HEK293 (cell line): ENCODE results near the gene CHERP.

Source experiments
- GLIS1 ChIP-seq: fragments of 450-650 bp; formaldehyde crosslinking; IDR thresholded peaks from 2 replicates; pipeline ENCODE4 v1.5.1; 2016; ENCODE audit warnings: missing biosample characterization, missing genetic modification characterization
- KLF7 ChIP-seq: fragments of 450-650 bp; formaldehyde crosslinking; IDR thresholded peaks from 2 replicates; pipeline ENCODE4 v1.5.1; 2016; ENCODE audit warnings: missing biosample characterization, missing genetic modification characterization, borderline replicate concordance
- MYNN ChIP-seq: fragments of 450-650 bp; formaldehyde crosslinking; IDR thresholded peaks from 2 replicates; pipeline ENCODE4 v1.5.1; 2016; ENCODE audit warnings: missing biosample characterization, missing genetic modification characterization, borderline replicate concordance
- OVOL3 ChIP-seq: fragments of 450-650 bp; formaldehyde crosslinking; IDR thresholded peaks from 2 replicates; pipeline ENCODE4 v1.5.1; 2016; ENCODE audit warnings: missing biosample characterization, missing genetic modification characterization
- PATZ1 ChIP-seq: fragments of 450-650 bp; formaldehyde crosslinking; IDR thresholded peaks from 2 replicates; pipeline ENCODE4 v1.5.1; 2016; ENCODE audit warnings: missing biosample characterization, missing genetic modification characterization
- PRDM4 ChIP-seq: fragments of 450-650 bp; formaldehyde crosslinking; IDR thresholded peaks from 2 replicates; pipeline ENCODE4 v1.5.1; 2017; ENCODE audit warnings: missing biosample characterization, missing genetic modification characterization
- REST ChIP-seq: fragments of 450-650 bp; formaldehyde crosslinking; IDR thresholded peaks from 2 replicates; pipeline ENCODE4 v1.5.1; 2016; ENCODE audit warnings: missing biosample characterization, missing genetic modification characterization
- SCRT1 ChIP-seq: fragments of 450-650 bp; formaldehyde crosslinking; IDR thresholded peaks from 2 replicates; pipeline ENCODE4 v1.5.1; 2016; ENCODE audit warnings: missing biosample characterization, missing genetic modification characterization, borderline replicate concordance
- SCRT2 ChIP-seq: fragments of 450-650 bp; formaldehyde crosslinking; IDR thresholded peaks from 2 replicates; pipeline ENCODE4 v1.5.1; 2016; ENCODE audit warnings: missing biosample characterization, missing genetic modification characterization
- SP3 ChIP-seq: fragments of 450-650 bp; formaldehyde crosslinking; IDR thresholded peaks from 2 replicates; pipeline ENCODE4 v1.5.1; 2016; ENCODE audit warnings: missing biosample characterization, missing genetic modification characterization
- WT1 ChIP-seq: fragments of 450-650 bp; formaldehyde crosslinking; IDR thresholded peaks from 2 replicates; pipeline ENCODE4 v1.5.1; 2016; ENCODE audit warnings: missing biosample characterization, missing genetic modification characterization
- ZBTB20 ChIP-seq: fragments of 450-650 bp; formaldehyde crosslinking; IDR thresholded peaks from 2 replicates; pipeline ENCODE4 v1.5.1; 2016; ENCODE audit warnings: missing biosample characterization, missing genetic modification characterization
- ZBTB26 ChIP-seq: fragments of 450-650 bp; formaldehyde crosslinking; optimal IDR thresholded peaks from 2 replicates; pipeline ENCODE3; 2016; ENCODE audit warnings: missing biosample characterization, mild to moderate bottlenecking, missing genetic modification characterization
- ZBTB44 ChIP-seq: fragments of 450-650 bp; IDR thresholded peaks from 2 replicates; pipeline ENCODE4 v1.5.1; 2018; ENCODE audit warnings: missing biosample characterization, mild to moderate bottlenecking, missing genetic modification characterization
- ZNF114 ChIP-seq: fragments of 450-650 bp; formaldehyde crosslinking; IDR thresholded peaks from 2 replicates; pipeline ENCODE4 v1.5.0; 2017; ENCODE audit warnings: missing biosample characterization, missing genetic modification characterization
- ZNF174 ChIP-seq: fragments of 450-650 bp; formaldehyde crosslinking; IDR thresholded peaks from 2 replicates; pipeline ENCODE4 v1.5.0; 2017; ENCODE audit warnings: missing biosample characterization, mild to moderate bottlenecking, missing genetic modification characterization
- ZNF223 ChIP-seq: fragments of 450-650 bp; formaldehyde crosslinking; IDR thresholded peaks from 2 replicates; pipeline ENCODE4 v1.5.1; 2016; ENCODE audit warnings: missing biosample characterization, missing genetic modification characterization
- ZNF391 ChIP-seq: fragments of 450-650 bp; formaldehyde crosslinking; IDR thresholded peaks from 2 replicates; pipeline ENCODE4 v1.5.1; 2016; ENCODE audit warnings: low read depth, missing biosample characterization, missing genetic modification characterization, borderline replicate concordance
- ZNF561 ChIP-seq: fragments of 450-650 bp; IDR thresholded peaks from 2 replicates; pipeline ENCODE4 v1.5.1; 2018; ENCODE audit warnings: missing biosample characterization, missing genetic modification characterization, borderline replicate concordance
- ZNF571 ChIP-seq: fragments of 450-650 bp; formaldehyde crosslinking; IDR thresholded peaks from 2 replicates; pipeline ENCODE4 v1.5.0; 2017; ENCODE audit warnings: missing biosample characterization, missing genetic modification characterization
- ZNF580 ChIP-seq: fragments of 450-650 bp; formaldehyde crosslinking; IDR thresholded peaks from 2 replicates; pipeline ENCODE4 v1.5.1; 2016; ENCODE audit warnings: missing biosample characterization, missing genetic modification characterization
- ZNF621 ChIP-seq: fragments of 450-650 bp; formaldehyde crosslinking; IDR thresholded peaks from 2 replicates; pipeline ENCODE4 v1.5.1; 2017; ENCODE audit warnings: missing biosample characterization, missing genetic modification characterization
- ZNF664 ChIP-seq: fragments of 450-650 bp; formaldehyde crosslinking; IDR thresholded peaks from 2 replicates; pipeline ENCODE4 v1.5.1; 2016; ENCODE audit warnings: missing biosample characterization, missing genetic modification characterization
- ZNF701 ChIP-seq: fragments of 450-650 bp; formaldehyde crosslinking; IDR thresholded peaks from 2 replicates; pipeline ENCODE4 v1.5.1; 2016; ENCODE audit warnings: missing biosample characterization, missing genetic modification characterization
- ZNF704 ChIP-seq: fragments of 450-650 bp; formaldehyde crosslinking; IDR thresholded peaks from 2 replicates; pipeline ENCODE4 v1.5.1; 2016; ENCODE audit warnings: missing biosample characterization, missing genetic modification characterization
- ZNF768 ChIP-seq: fragments of 450-650 bp; formaldehyde crosslinking; IDR thresholded peaks from 2 replicates; pipeline ENCODE4 v1.5.1; 2018; ENCODE audit warnings: missing biosample characterization, mild to moderate bottlenecking, missing genetic modification characterization
- ZSCAN23 ChIP-seq: fragments of 450-650 bp; formaldehyde crosslinking; IDR thresholded peaks from 2 replicates; pipeline ENCODE4 v1.5.1; 2016; ENCODE audit warnings: missing biosample characterization, missing genetic modification characterization

The CHERP gene

GRCh38 chr19:16584248-16585093 is 42.2 kb upstream of the CHERP start (continued):
- TF ChIP-seq KLF7 (tag by site-specific recombination) (no peak), SCRT1 (tag by site-specific recombination) (no peak), GLIS1 (tag by site-specific recombination) (peak; percentile 71), ZNF571 (tag by site-specific recombination) (no peak), ZSCAN23 (tag by site-specific recombination) (0 out of 2 replicates have a peak, but pooled peaks have one; percentile 26), SP3 (tag by site-specific recombination) (peak; percentile 58; the same call in 1 of the 2 replicates), ZNF664 (tag by site-specific recombination) (no peak), OVOL3 (tag by site-specific recombination) (no peak), ZNF391 (no peak), ZNF621 (tag by site-specific recombination) (no peak), REST (no peak), ZBTB44 (no peak), ZNF580 (tag by site-specific recombination) (no peak), PRDM4 (tag by site-specific recombination) (0 out of 2 replicates have a peak, but pooled peaks have one; percentile 57), ZBTB26 (no peak), SCRT2 (tag by site-specific recombination) (no peak), ZNF701 (tag by site-specific recombination) (no peak), ZNF704 (tag by site-specific recombination) (no peak), ZNF114 (tag by site-specific recombination) (no peak), ZNF561 (tag by site-specific recombination) (no peak), ZNF174 (tag by site-specific recombination) (no peak), ZNF223 (tag by site-specific recombination) (no peak), WT1 (tag by site-specific recombination) (no peak), ZNF768 (tag by site-specific recombination) (no peak; the same call in 1 of the 2 replicates), PATZ1 (tag by site-specific recombination) (peak; percentile 87), MYNN (tag by site-specific recombination) (no peak), ZBTB20 (no peak)
